ENCODE measurements around the gene ITSN1.
"Not testable (repeated sequence)": the region's sequence is repeated elsewhere in the genome, so short reads cannot be mapped to it uniquely, and the experiment has no call there.

DNA sequence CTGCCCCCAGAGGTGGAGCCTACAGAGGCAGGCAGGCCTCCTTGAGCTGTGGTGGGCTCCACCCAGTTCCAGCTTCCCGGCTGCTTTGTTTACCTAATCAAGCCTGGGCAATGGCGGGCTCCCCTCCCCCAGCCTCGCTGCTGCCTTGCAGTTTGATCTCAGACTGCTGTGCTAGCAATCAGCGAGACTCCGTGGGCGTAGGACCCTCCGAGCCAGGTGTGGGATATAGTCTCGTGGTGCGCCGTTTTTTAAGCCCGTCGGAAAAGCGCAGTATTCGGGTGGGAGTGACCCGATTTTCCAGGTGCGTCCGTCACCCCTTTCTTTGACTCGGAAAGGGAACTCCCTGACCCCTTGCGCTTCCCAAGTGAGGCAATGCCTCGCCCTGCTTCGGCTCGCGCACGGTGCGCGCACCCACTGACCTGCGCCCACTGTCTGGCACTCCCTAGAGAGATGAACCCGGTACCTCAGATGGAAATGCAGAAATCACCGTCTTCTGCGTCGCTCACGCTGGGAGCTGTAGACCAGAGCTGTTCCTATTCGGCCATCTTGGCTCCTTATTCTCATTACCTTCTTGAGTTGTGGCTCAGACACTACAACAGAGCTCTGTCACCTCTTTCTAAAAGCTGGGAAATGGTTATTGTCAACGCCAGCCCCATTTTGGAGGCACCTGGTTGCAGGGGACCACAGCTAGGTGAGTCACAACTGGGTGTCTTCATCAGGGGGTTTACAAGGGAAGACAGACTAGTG is 288.9 kb downstream of the ITSN1 start:
- TF ChIP-seq RARB (CRISPR knock-in tag; IDR thresholded peaks at IDR 0.05); ZFP30 (CRISPR knock-in tag; IDR thresholded peaks at IDR 0.05); PATZ1 (CRISPR knock-in tag; IDR thresholded peaks at IDR 0.05; ENCODE audit: borderline replicate concordance): not testable (repeated sequence)
